GM18520 (cell line): Measurements from ENCODE around the gene PRPF6.

Source experiments
- ATAC-seq: cut with Tn5 transposase; IDR thresholded peaks from one replicate; pipeline ENCODE4 v1.9.1; 2021; ENCODE audit not compliant: unreplicated experiment

PRPF6 gene

DNA sequence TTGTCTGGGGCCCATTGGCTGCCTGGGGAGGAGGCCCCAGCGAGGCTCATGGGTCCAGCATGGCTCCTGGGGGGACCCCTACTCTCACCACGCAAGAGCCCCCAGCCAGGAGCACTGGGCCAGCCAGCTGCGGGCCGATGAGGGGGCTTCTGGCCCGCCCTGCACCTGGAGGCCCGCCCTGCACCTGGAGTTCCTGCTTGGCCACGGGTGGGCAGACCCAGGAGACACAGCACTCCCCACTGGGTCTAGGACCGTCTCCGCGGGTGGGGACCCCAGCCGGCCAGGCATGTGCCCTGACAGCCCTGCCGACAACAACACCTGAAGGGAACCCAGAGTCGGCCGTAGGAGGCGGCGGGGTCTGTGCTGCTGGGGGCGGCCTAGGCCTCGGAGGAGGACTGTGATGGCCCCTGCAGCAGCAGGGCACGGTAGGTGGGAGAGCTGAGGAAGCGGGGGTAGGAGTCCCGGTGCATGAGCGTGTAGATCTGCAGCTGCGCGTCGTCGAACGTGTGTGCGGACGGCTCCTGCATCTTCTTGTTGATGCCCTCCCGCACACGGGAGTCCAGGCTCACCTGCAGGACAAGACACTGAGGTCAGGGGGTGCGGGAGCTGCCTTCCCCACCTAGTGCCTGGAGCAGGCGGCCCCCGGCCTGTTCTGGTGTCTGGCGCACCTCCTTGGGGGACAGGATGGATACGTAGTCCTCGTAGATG lies 92.7 kb downstream of the PRPF6 start:
- ATAC-seq: no peak

GRCh38 chr20:64074184-64074789 lies 93.4 kb downstream of the PRPF6 start:
- no peak for ATAC-seq

- ATAC-seq: no peak
Observed at GRCh38 chr20:64074963-64075362, 94.0 kb downstream of the PRPF6 start.

- no peak for ATAC-seq
Observed at GRCh38 chr20:64075556-64075955, 94.6 kb downstream of the PRPF6 start.

- ATAC-seq: no peak
Observed at GRCh38 chr20:64076061-64076997, 95.4 kb downstream of the PRPF6 start.

DNA sequence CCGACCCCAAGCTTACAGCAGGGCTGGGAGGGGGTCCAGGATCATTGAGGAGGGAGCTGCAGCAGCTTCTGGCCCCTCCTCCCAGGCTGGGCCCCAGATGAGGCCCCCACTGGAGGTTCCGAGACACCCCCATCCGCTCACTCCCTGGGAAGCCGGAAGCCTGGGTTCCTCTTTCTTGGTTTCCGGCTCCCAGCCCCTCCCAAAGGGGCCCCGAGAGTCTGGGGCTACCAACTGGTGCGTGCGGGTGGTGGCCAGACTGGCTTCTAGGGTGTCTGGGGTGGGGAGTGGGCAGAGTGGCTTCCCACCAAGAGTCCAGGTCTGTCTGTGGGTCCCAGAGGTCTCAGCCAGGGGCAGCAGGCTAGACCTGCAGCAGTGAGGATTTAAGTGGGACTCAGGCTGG lies 96.2 kb downstream of the PRPF6 start:
- ATAC-seq: no peak

DNA sequence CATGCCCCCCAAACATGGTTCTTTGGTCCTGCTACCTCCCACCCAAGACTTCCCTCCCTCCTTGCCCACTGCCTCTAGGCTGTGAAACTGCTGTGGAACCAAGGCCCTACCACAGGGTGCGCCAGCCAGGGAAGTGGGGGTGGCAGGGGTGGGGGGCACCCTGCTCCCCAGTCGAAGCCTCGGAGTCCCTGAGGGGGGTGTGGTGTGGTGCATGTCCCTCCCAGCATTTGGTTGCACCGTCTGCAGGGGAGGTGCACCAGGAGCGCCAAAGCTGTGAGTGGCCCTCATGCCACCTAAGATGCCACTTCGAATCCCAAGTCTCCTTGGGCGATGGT lies 96.6 kb downstream of the PRPF6 start:
- ATAC-seq: no peak

GRCh38 chr20:64077876-64078551 lies 97.1 kb downstream of the PRPF6 start:
- ATAC-seq: no peak

GRCh38 chr20:64078934-64079272 lies 98.0 kb downstream of the PRPF6 start:
- no peak for ATAC-seq

DNA sequence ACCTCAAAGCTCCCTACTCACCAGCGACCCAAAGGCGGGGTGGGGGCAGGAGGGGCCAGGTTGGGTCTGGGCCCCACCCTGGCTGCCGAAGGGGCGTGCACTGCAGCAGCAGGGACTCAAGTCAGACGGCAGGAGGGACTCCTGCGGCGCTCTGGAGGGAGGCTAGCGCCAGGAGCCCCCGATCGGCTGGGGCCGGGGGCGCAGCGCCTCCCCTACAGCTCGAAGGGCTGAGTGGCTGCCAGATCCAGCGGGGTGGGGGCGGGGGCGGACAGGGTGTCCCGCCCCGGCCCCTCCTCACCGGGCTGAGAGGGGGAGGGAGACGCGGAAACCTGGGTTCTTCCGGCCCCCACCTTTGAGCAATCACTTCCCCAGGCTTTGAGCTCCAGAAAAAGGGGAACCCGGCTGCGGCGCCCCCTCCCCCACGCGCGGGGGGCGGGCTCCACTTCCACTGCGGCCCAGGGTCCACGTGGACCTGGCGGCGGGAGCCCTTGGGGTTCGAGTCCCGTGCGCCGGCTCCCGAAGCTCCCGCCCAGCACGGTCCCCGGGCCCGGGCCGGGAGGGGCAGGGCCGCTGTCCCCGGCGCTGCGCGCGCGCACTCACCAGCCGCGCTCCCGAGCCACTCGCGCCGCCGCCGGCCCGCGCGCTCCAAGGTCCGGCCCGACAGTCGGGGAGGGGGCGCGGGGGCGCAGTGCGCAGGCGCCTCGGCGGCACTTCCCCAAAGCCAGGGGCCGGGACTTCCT lies 98.5 kb downstream of the PRPF6 start, which contains the start of gene RGS19:
Gene RGS19, minus strand, starts transcription at position 246 of the 740 bp plus-strand sequence. CDS start 2,632 bp downstream, outside the sequence.
- peak; percentile 42 for ATAC-seq

DNA sequence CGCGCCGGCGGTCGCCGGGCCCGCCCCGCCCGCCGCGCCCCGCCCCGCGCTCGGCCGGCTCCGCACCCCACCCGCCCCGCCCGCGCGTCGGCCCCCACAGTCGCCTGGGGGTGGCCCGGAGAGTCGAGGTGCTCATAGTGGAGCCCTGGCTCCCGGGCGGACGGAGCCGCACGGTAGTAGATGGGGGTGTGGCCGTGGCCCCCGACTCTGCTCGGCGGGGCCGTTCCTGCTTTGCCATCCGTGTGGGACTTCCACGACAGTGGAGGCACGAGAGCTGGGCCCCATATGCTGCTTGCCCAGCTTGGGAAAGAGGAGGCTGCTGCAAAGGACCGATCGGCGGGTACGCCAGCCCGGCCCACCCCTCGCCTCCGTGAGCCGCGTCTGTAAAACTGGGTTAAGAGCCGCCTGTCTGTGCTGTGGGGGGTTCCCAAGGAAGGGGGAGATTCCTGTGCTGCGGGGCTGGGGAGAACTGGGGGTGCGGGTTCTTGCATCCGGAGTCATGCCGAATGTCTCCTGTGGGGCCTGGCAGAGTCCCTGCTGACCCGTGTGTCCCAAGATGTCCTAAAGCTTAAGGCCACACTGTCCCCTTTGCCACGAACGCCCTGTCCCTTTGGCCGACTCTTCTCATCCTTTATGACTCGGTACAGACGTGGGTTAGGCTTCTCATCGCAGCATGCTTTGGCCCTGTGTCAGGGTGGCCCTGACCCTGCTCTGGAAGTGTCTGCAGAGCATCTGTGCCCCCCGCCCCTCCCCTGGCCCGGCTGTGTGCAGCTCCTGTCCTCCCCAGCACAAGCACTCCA lies 99.3 kb downstream of the PRPF6 start, which contains the start of gene OPRL1:
Gene OPRL1, plus strand, starts transcription at position 70 of the 800 bp plus-strand sequence. CDS start 12,639 bp downstream, outside the sequence.
- no peak for ATAC-seq

DNA sequence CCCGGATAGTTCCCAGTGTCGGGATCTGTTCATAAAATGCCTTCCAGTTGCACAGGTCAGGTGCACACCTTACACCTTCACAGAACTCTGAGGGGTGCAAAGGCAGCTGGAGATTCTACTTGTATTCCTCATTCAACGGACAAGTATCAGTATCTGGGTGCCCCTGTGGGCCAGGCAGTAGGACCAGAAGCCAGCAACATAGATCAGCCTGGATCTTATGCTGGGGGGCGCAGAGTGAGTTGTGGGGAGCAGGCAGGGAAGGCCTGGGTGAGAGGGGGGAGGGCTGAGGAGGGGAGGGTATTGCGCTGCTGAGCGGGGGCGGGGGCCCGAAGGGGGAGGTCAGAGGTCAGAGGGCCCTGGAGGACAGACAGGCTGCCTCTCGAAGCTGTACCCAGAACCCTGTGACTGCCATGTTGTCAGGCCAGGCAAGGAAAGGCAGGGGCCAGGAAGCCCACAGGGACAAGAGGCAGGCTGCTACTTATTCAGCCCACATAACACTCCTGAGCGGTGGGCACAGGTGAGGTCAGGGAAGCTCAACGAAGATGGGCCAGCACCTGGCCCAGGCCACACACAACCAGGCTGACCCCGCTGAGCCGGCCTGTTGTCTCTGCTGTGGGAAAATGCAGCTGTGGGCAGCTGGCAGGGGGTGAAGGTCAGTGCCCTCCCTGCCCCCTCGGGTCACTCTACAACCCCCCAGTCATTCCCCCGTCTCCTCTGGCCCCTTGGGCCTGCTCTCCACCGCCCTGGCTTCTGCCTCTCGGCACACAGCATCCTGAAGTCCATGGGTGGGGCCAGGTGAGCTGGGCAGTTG lies 100.1 kb downstream of the PRPF6 start:
- ATAC-seq: no peak

DNA sequence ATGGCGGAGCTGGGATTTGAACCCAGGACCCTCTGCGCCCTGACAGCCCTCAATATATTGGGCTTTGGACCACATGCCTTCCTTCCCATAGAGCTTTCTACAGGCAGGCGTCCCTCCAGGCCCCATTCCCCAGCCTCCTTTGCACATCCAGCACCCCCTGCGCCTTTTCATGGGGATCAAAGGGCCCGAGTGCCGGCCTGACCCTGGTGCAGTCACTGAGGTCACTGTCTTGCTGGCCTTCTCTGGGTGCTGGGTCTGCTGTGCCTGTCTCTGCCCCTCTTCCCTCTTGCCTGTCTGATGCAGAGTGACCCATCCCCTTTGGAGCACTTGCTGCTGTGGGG lies 100.7 kb downstream of the PRPF6 start:
- no peak for ATAC-seq

GRCh38 chr20:64082126-64082731 lies 101.3 kb downstream of the PRPF6 start:
- ATAC-seq: no peak
